GM12801 (cell line): ENCODE data around the gene RIPK3.

Source experiments
- CTCF ChIP-seq: IDR thresholded peaks from one replicate; pipeline ENCODE4 v1.5.1; 2011; ENCODE audit warnings: control low read depth; ENCODE audit not compliant: insufficient read length; ENCODE audit errors: extremely low read depth

Gene RIPK3

GRCh38 chr14:24337824-24338175 is 2.0 kb downstream of the RIPK3 start:
- TF ChIP-seq CTCF: no peak

GRCh38 chr14:24337144-24337823 is 2.5 kb downstream of the RIPK3 start:
- TF ChIP-seq CTCF: no peak

GRCh38 chr14:24335461-24336171 is 4.2 kb downstream of the RIPK3 start:
- TF ChIP-seq CTCF: no peak

- no peak for TF ChIP-seq CTCF
Observed at GRCh38 chr14:24334431-24335291, 5.1 kb downstream of the RIPK3 start, which contains the start of gene ADCY4. Gene ADCY4 (minus strand): TSS chr14:24335071. CDS start chr14:24334652, 419 bp downstream.

GRCh38 chr14:24332268-24332993 is 7.4 kb downstream of the RIPK3 start:
- no peak for TF ChIP-seq CTCF

GRCh38 chr14:24331731-24332267 is 8.0 kb downstream of the RIPK3 start:
- no peak for TF ChIP-seq CTCF
